Skin epidermis (tissue), 12 donors: ENCODE measurements around the gene SIK2.

Experiments used
- H3K27ac ChIP-seq, 21 experiments: fragments of 200-600 bp; sonication (generic) in 11 of 21; one replicate each; pipeline ENCODE4 v1.5.0; 2020; ENCODE audit warnings: mild to moderate bottlenecking in 3 of 21, inconsistent platforms in 2 of 21, moderate library complexity in 2 of 21
- H3K4me3 ChIP-seq, 7 experiments: fragments of 200-600 bp; sonication (generic) in 2 of 7; one replicate each; pipeline ENCODE4 v1.5.0; 2020; ENCODE audit warnings: inconsistent platforms in 2 of 7, mild to moderate bottlenecking in 2 of 7, moderate library complexity in 1 of 7

The SIK2 gene

GRCh38 chr11:111601979-111602864 is at the start of gene SIK2:
SIK2 (plus strand) TSS chr11:111602449; CDS start chr11:111602564, 115 bp downstream.
- H3K27ac ChIP-seq, result peak within 1 kb of the TSS; percentile 79 to 99 (median 93)
- H3K4me3 ChIP-seq, result peak within 1 kb of the TSS; percentile 73 to 93 (median 89)

DNA sequence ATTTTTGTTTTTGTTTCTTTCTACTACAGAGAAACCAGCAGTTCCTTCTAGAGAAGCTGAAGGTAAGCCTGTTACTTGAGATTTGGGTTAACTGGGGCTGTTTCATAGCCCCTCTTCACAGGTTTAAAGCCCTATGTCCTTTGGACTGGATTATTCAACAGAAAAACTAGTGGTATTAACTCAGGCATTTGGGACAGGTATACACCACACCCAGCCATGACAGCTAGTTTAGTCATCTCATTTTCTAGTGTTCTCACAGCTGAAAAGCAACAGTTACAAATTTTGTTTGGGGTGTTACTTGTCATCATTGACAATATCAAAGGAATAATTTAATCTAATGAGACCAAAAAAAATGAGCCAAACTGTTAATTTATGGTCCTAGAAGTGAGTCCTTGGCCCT is 47.7 kb upstream of the SIK2 start:
- Histone ChIP-seq H3K4me3 (no peak overlapping the region), H3K27ac (no peak overlapping the region)

DNA sequence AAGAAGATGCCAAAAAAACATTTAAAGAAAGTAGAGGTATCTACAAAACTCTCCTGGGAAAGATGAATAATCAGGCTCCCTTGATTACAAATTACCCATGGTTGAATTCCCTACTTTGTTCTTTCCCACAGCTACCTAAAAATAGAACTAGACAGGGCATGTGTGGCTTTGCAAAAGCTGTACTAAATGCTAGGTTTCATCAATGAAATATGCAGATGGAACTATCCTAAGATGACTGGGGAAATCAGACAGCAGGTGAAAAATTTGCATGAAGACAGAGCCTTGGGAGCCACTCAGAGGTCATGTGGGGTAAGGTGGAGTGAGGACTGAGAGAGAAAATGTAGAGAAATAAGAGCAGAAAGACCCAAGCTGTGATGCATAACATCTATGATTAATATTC is 47.0 kb upstream of the SIK2 start:
- no peak overlapping the region for H3K27ac ChIP-seq
- H3K4me3 ChIP-seq, result no peak overlapping the region

- no peak overlapping the region for H3K4me3 ChIP-seq
- peak overlapping the region in 4 of 21 experiments; percentile 0 to 68 (median 39) for H3K27ac ChIP-seq
Measured at GRCh38 chr11:111557425-111558111, 44.7 kb upstream of the SIK2 start.

DNA sequence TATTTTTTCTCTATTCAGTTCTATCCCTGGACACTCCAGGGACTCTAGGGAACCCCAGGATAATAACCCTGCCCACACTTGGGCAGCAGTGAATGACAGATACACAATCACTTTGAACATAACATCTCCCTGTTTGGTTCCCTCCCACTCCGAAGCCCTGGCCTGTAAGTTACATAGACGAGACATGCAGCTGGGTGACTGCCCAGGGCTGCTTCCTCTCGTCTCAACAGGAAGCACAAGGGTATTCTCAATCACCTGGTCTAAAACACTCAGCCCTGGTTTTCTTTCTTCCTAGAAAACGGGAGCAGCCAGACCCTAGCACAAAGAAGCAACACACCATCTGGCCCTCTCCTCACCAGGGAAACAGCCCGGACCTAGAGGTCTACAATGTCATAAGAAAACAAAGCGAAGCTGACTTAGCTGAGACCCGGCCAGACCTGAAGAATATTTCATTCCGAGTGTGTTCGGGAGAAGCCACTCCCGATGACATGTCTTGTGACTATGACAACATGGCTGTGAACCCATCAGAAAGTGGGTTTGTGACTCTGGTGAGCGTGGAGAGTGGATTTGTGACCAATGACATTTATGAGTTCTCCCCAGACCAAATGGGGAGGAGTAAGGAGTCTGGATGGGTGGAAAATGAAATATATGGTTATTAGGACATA is 42.3 kb upstream of the SIK2 start:
- H3K4me3 ChIP-seq, result no peak overlapping the region
- H3K27ac ChIP-seq, result no peak overlapping the region

DNA sequence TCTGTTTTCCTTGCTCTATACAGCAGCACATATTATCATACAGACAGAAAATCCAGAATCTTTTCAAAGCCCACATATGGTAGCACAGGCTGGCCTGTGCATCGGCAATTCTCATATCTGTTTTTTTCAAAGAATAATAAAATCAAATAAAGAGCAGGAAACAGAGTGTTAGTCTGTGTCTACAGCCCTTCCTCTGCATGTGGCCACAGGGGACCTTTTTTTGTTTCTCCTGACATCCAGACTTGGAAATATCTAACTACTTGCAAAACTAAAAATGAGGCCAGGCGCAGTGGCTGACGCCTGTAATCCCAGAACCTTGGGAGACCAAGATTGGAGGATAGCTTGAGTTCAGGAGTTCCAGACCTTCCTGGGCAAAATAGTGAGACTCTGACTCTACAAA is 41.4 kb upstream of the SIK2 start:
- Histone ChIP-seq H3K27ac (no peak overlapping the region), H3K4me3 (no peak overlapping the region)

DNA sequence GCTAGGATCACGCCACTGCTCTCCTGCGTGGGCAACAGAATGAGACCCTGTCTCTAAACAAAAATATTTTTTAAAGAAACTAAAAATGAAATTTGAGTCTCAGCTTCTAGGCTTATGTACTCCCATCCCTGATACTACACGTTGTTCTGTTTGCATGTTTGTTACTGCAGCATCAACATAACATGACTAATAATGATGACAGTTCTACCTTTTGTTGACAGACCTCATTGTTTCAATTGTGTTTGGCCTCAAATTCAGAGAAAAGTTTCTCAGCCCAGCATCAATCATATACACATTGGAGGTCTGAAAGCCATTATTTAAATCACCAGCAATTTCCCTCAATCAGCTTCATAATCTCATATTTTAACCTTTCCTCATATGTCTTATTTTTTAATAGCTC is 40.9 kb upstream of the SIK2 start:
- H3K27ac ChIP-seq, result no peak overlapping the region
- no peak overlapping the region for H3K4me3 ChIP-seq

- Histone ChIP-seq H3K27ac (peak overlapping the region in 1 of 21 experiments; percentile 43), H3K4me3 (no peak overlapping the region)
Measured at GRCh38 chr11:111561791-111562325, 40.4 kb upstream of the SIK2 start.

GRCh38 chr11:111562692-111563389 is 39.4 kb upstream of the SIK2 start:
- H3K27ac ChIP-seq, result peak overlapping the region in 1 of 21 experiments; percentile 43
- no peak overlapping the region for H3K4me3 ChIP-seq

GRCh38 chr11:111565114-111565720 is 37.0 kb upstream of the SIK2 start:
- H3K4me3 ChIP-seq, result no peak overlapping the region
- H3K27ac ChIP-seq, result no peak overlapping the region

GRCh38 chr11:111566324-111566723 is 35.9 kb upstream of the SIK2 start:
- no peak overlapping the region for H3K27ac ChIP-seq
- H3K4me3 ChIP-seq, result no peak overlapping the region

- Histone ChIP-seq H3K4me3 (no peak overlapping the region), H3K27ac (peak overlapping the region in 1 of 21 experiments; percentile 40)
Measured at GRCh38 chr11:111569476-111569875, 32.8 kb upstream of the SIK2 start.

DNA sequence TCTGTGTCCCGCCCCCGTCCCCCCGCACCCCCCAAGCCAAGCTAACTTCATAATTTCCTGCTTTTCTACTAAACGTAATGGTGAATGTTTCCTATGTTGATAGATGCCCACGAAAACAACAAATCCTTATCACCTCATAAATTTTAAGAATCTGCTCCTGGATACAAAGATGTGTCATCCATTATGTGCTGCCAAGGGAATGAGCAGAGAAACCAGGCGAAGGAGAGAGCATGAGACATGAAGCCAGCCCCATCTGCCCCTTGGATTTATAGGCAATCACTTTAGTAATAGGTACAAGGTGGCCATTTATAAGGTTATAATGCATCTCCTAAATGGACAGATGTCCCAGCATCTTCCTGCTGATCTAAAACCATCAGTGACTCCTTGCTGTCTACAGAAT is 31.5 kb upstream of the SIK2 start:
- Histone ChIP-seq H3K4me3 (no peak overlapping the region), H3K27ac (no peak overlapping the region)

- Histone ChIP-seq H3K27ac (peak overlapping the region in 1 of 21 experiments; percentile 12), H3K4me3 (no peak overlapping the region)
Measured at GRCh38 chr11:111571829-111572501, 30.3 kb upstream of the SIK2 start.

- H3K4me3 ChIP-seq, result no peak overlapping the region
- peak overlapping the region in 2 of 21 experiments; percentile 35 to 71 for H3K27ac ChIP-seq
Measured at GRCh38 chr11:111572581-111572980, 29.7 kb upstream of the SIK2 start.

- no peak overlapping the region for H3K4me3 ChIP-seq
- peak overlapping the region in 7 of 21 experiments; percentile 6 to 66 (median 45) for H3K27ac ChIP-seq
Measured at GRCh38 chr11:111573821-111574249, 28.4 kb upstream of the SIK2 start.

DNA sequence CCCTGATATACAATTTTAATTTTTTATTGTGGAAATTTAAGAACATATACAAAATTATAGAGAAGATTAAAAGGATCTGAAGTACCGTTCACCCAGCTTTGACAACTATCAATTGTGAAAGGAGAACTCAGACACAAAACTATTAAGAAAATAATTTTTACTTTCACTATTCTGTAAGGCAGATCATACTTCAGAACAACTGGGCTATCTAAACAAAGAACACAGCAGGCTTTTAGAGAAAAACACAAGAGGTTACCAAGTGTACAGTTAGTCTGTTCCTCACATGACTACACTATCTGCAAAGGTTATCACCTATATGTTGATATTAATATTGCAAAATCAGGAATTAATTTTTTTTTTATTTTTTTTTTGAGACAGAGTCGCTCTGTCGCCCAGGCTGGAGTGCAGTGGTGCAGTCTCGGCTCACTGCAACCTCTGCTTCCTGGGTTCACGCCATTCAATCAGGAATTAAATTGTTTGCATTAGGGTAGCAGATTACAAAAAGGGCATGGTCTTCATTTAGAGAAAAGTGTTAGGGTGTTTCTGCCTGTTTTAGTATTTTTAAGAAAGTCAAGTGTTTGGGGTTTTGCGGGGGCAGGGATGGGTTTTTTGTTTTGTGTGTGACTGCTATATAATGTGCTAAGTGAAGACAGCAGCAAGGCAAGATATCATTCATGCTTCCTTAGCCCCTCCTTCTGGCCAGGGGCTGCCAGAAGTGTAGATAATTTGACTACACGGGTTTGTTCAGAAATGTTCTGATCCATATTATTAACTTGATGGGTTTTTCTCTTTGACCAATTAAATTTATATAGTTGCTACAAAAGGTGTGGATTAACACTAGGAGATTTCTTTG is 27.6 kb upstream of the SIK2 start:
- no peak overlapping the region for H3K4me3 ChIP-seq

DNA sequence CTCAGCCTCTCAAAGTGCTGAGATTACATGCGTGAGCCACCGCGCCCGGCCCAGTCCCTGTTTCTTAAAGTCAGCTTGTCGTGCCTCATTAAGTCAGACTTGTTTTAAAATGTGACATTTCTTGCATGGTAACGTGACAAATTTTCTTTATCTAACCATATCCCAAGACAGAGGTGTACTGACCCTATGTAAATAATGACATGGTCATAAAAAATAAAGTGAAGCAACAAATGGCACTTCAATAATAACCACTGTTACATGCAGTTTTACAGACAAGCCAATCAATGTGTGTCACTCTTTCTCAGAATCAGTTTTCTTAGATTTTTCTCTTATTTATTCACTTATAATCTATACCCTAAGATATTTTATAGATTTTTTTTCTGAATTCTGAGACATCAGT is 26.5 kb upstream of the SIK2 start:
- Histone ChIP-seq H3K27ac (no peak overlapping the region), H3K4me3 (no peak overlapping the region)

More for the DNA sequence above, 27.6 kb upstream of the SIK2 start:
- H3K27ac ChIP-seq, result peak overlapping the region in 8 of 21 experiments; percentile 6 to 66 (median 44)
